B cell (primary cell): ENCODE data around the gene HS3ST5. TPM values are rescaled to one million over a fixed set of nuclear protein-coding genes. Genes with fewer than 3 reads are reported as not detected.

ENCODE experiments used
- ATAC-seq: fragments of 200-7000 bp; cut with Tn5 transposase; one replicate; pipeline ENCODE4 v1.10.0; 2021; ENCODE audit warnings: low read depth, mild to moderate bottlenecking, moderate number of reproducible peaks, moderate library complexity
- CTCF ChIA-PET: fragments of 350-600 bp; sonication (Branson Sonifier 250); formaldehyde crosslinking; loops from one replicate; lab custom pipeline; 2021; ENCODE audit warnings: antibody characterized with exemption, inconsistent platforms; lab: Charles Lee
- POLR2A ChIA-PET: fragments of 350-600 bp; sonication (Branson Sonifier 250); formaldehyde crosslinking; loops from one replicate; lab custom pipeline; 2021; ENCODE audit warnings: antibody characterized with exemption; lab: Charles Lee
- DNase-seq: peaks from one replicate; pipeline ENCODE4 v3.0.0; 2013
- H2AFZ ChIP-seq: 2 replicates; pipeline ENCODE4 v1.6.1; 2012; ENCODE audit warnings: mild to moderate bottlenecking, low read depth, low read length; ENCODE audit not compliant: insufficient read depth, poor library complexity, severe bottlenecking
- H3K27ac ChIP-seq, 2 donors: 1 replicate in 1 of 2; 2 replicates in 1 of 2; pipeline ENCODE4 v1.5.1; 2012 to 2013; ENCODE audit warnings: low read length in 2 of 2, mild to moderate bottlenecking in 2 of 2, moderate library complexity in 1 of 2
- H3K27me3 ChIP-seq, 4 experiments: fragments of 200-600 bp in 1 of 4; sonication (generic) in 1 of 4; replicated peaks in 1 of 4; 1 replicate in 2 of 4; 2 replicates in 2 of 4; pipeline versions ENCODE4 v1.6.1 to v1.7.0; 2013 to 2016; ENCODE audit warnings: low read length in 3 of 4, mild to moderate bottlenecking in 2 of 4, mixed read lengths in 1 of 4, moderate library complexity in 1 of 4; ENCODE audit not compliant: insufficient read depth in 4 of 4, control insufficient read depth in 3 of 4; ENCODE audit errors: control extremely low read depth in 1 of 4
- H3K36me3 ChIP-seq, 2 experiments: replicated peaks in 1 of 2; 1 replicate in 1 of 2; 2 replicates in 1 of 2; pipeline versions ENCODE4 v1.6.1 to v1.7.1; 2013; ENCODE audit warnings: low read length in 1 of 2; ENCODE audit not compliant: insufficient read depth in 2 of 2, control insufficient read depth in 1 of 2; ENCODE audit errors: control extremely low read depth in 1 of 2, extremely low read depth in 1 of 2
- H3K4me1 ChIP-seq, 2 donors: fragments of 200-600 bp in 1 of 2; sonication (generic) in 1 of 2; 1 replicate in 1 of 2; 2 replicates in 1 of 2; pipeline versions ENCODE4 v1.5.1 to v1.6.1; 2013 to 2017; ENCODE audit warnings: low read length in 2 of 2; ENCODE audit not compliant: control insufficient read depth in 2 of 2, insufficient read depth in 2 of 2
- H3K4me2 ChIP-seq: replicated peaks from 2 replicates; pipeline ENCODE3; 2012; ENCODE audit warnings: mild to moderate bottlenecking, low read depth, low read length; ENCODE audit not compliant: poor library complexity, severe bottlenecking
- H3K4me3 ChIP-seq, 5 experiments: fragments of 200-600 bp in 1 of 5; sonication (generic) in 1 of 5; 1 replicate in 3 of 5; 2 replicates in 2 of 5; pipeline versions ENCODE4 v1.5.1 to v1.7.0; 2011 to 2016; ENCODE audit warnings: low read length in 4 of 5, mild to moderate bottlenecking in 4 of 5, low read depth in 2 of 5, control low read depth in 1 of 5, moderate library complexity in 1 of 5; ENCODE audit not compliant: insufficient read depth in 1 of 5; ENCODE audit errors: control extremely low read depth in 1 of 5, extremely low read depth in 1 of 5
- H3K79me2 ChIP-seq: fragments of 200-600 bp; sonication (generic); one replicate; pipeline ENCODE4 v1.6.0; 2016; ENCODE audit warnings: low read length; ENCODE audit not compliant: control insufficient read depth, insufficient read depth
- H3K9ac ChIP-seq: fragments of 200-600 bp; sonication (generic); 2 replicates; pipeline ENCODE4 v1.6.1; 2017; ENCODE audit warnings: mild to moderate bottlenecking, low read length, moderate library complexity
- H3K9me3 ChIP-seq, 3 donors: one replicate each; pipeline versions ENCODE4 v1.6.1 to v1.7.1; 2013; ENCODE audit warnings: low read length in 2 of 3; ENCODE audit not compliant: control insufficient read depth in 2 of 3, insufficient read depth in 1 of 3; ENCODE audit errors: control extremely low read depth in 1 of 3
- H4K20me1 ChIP-seq: 2 replicates; pipeline ENCODE4 v1.6.0; 2012; ENCODE audit warnings: mild to moderate bottlenecking, low read length; ENCODE audit not compliant: insufficient read depth, control insufficient read depth, poor library complexity, severe bottlenecking
- H3K27ac Mint-ChIP-seq: one replicate; pipeline ENCODE4 v1.8.0; 2021; ENCODE audit warnings: mixed read lengths
- H3K27me3 Mint-ChIP-seq: one replicate; pipeline ENCODE4 v1.8.0; 2021; ENCODE audit warnings: mixed read lengths
- H3K4me1 Mint-ChIP-seq: one replicate; pipeline ENCODE4 v1.8.0; 2021; ENCODE audit warnings: mixed read lengths
- H3K4me3 Mint-ChIP-seq: one replicate; pipeline ENCODE4 v1.8.0; 2021; ENCODE audit warnings: mixed read lengths
- H3K9me3 Mint-ChIP-seq: one replicate; pipeline ENCODE4 v1.8.0; 2022; ENCODE audit warnings: mixed read lengths; ENCODE audit not compliant: insufficient read depth
- EZH2 ChIP-seq: IDR thresholded peaks from 2 replicates; pipeline ENCODE4 v1.6.1; 2012; ENCODE audit warnings: borderline replicate concordance, low read depth, mild to moderate bottlenecking, moderate library complexity, low read length; ENCODE audit not compliant: insufficient read depth, poor library complexity, severe bottlenecking
- WGBS: methylation state at CpG from one replicate; pipeline ENCODE4 v1.1.5; 2013; ENCODE audit warnings: missing lambda C conversion rate; ENCODE audit not compliant: insufficient coverage; 5-methylcytosine and 5-hydroxymethylcytosine counted together
- intact Hi-C: fragments of 100-400 bp; cut with micrococcal nuclease; formaldehyde crosslinking; loops from one replicate; pipeline ENCODE4 v1.10.0; 2022
- polyA plus RNA-seq: library from polyadenylated mRNA; depleted of rRNA; stranded (reverse); fragments of >200 nt; gene quantifications from 2 replicates; pipeline ENCODE4 v1.2.3, GENCODE V29; 2012
- total RNA-seq, 2 donors: library from RNA; stranded (reverse); fragments of 120-200 nt in 1 of 2; gene quantifications; 1 replicate in 1 of 2; 2 replicates in 1 of 2; pipeline versions ENCODE4 v1.2.3 to v1.2.4, GENCODE V29; 2013 to 2022
- TF ChIP-seq, protein P1 (sequence below): fragments of 200-600 bp; IDR thresholded peaks from one replicate; pipeline ENCODE4 v1.8.0; 2022; ENCODE audit warnings: antibody characterized with exemption, mild to moderate bottlenecking

Gene HS3ST5
- total and polyA plus RNA-seq, 2 donors (not counting 1 experiment from before 2014, with no cell fraction given) = not detected

DNA sequence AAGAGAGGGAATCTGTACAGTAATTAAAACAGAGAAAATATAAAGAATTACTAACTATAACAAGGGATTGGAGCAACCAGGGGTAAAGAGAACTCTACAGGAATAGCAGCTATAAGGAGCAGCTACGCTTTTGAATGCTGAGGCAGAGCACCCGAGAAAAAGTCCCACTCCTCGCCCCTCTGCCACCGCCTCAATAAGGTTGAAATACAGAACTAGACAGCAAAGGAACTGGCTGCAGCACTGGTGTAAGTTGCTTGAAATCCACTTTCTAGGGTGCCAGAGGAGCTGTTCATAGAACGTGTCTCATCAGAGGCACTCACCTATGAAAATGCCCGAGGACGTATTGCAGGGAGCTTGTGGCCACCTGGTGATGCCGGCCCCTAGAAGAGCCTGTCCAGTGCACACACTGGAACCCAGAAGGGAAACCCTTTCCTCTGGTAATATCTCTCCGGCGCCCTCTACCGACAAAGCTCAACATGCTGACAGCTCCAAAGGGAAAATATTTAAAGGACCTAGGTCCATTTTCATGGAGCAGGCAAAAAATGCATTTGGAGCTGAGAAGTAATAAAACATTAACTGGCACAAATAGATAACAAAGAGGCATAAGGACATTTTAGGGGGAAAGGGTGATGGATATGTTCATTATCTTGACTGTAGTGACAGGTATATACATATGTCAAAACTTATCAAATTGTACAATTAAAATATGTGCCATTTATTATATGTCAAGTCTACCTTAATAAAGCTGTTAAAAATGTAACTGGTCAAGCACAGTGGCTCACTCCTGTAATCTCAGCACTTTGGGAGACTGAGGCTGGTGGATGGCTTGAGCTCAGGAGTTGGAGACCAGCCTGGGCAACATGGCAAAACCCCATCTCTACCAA, 234.5 kb downstream of the HS3ST5 start:
- intact Hi-C loops = no loop called here
- H3K79me2 ChIP-seq = no peaks in the 10 kb centered on the region
- H3K4me3 ChIP-seq = no peak overlapping the region
- H3K4me3 Mint-ChIP-seq = no peak overlapping the region
- CTCF ChIA-PET = interaction anchor here (0.8 to 2.5 kb wide), 4 partner anchors 8 to 16 kb away, joined by 3 to 9 read pairs (median 4); no protein-coding TSS in a partner anchor
- ATAC-seq = no peak
- H3K9me3 Mint-ChIP-seq = no peaks in the 10 kb centered on the region
- H3K27me3 Mint-ChIP-seq = peaks cover 21% of the 10 kb centered on the region
- H3K4me1 Mint-ChIP-seq = no peaks in the 10 kb centered on the region
- TF ChIP-seq EZH2 = no peak
- TF ChIP-seq, protein P1, sequence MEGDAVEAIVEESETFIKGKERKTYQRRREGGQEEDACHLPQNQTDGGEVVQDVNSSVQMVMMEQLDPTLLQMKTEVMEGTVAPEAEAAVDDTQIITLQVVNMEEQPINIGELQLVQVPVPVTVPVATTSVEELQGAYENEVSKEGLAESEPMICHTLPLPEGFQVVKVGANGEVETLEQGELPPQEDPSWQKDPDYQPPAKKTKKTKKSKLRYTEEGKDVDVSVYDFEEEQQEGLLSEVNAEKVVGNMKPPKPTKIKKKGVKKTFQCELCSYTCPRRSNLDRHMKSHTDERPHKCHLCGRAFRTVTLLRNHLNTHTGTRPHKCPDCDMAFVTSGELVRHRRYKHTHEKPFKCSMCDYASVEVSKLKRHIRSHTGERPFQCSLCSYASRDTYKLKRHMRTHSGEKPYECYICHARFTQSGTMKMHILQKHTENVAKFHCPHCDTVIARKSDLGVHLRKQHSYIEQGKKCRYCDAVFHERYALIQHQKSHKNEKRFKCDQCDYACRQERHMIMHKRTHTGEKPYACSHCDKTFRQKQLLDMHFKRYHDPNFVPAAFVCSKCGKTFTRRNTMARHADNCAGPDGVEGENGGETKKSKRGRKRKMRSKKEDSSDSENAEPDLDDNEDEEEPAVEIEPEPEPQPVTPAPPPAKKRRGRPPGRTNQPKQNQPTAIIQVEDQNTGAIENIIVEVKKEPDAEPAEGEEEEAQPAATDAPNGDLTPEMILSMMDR = no peak
- no peak overlapping the region for H3K27ac ChIP-seq
- DNase-seq = peak; percentile 3
- peaks cover 0 to 12% (median 0%) of the 10 kb centered on the region in 4 experiments for H3K27me3 ChIP-seq
- WGBS = 71% methylated on average over 8 of the region's 11 CpGs
- no peak overlapping the region for H3K27ac Mint-ChIP-seq
- no peak overlapping the region for H3K9ac ChIP-seq
- POLR2A ChIA-PET = no interaction called here
- no peak overlapping the region for H3K4me2 ChIP-seq
- H4K20me1 ChIP-seq = no peaks in the 10 kb centered on the region
- no peaks in the 10 kb centered on the region for H3K9me3 ChIP-seq
- no peaks in the 10 kb centered on the region for H3K4me1 ChIP-seq
- H3K36me3 ChIP-seq = no peaks in the 10 kb centered on the region
- no peak overlapping the region for H2AFZ ChIP-seq

DNA sequence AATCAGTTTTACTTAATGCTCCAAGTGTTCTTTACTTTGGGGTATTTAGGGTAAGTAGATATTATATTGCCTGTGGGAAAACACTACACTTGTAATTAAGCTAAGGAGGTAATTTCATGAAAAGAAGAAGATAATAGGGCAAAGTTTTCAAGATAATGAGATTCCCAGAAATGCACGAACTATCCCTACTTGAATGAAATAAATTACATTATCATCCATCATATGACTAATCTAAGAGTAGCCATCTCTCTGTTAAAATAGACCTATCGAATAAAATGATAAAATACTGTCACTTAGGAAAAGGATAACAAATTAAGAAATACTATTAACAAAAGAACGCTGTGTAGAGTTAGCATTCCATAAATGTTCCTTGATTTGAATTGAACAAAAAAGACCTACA, 236.8 kb downstream of the HS3ST5 start:
- Histone ChIP-seq H3K79me2 (no peaks in the 10 kb centered on the region), H3K4me1 (no peaks in the 10 kb centered on the region), H3K4me3 (no peak overlapping the region), H4K20me1 (no peaks in the 10 kb centered on the region), H3K9ac (no peak overlapping the region), H3K36me3 (no peaks in the 10 kb centered on the region), H3K27me3 (peaks cover 0 to 5% (median 0%) of the 10 kb centered on the region in 4 experiments), H2AFZ (no peak overlapping the region), H3K4me2 (no peak overlapping the region), H3K9me3 (no peaks in the 10 kb centered on the region), H3K27ac (no peak overlapping the region)
- peaks cover 14% of the 10 kb centered on the region for H3K27me3 Mint-ChIP-seq
- WGBS = no CpG with 5 or more reads among the region's 3 CpGs
- H3K27ac Mint-ChIP-seq = no peak overlapping the region
- ChIA-PET CTCF (no interaction called here), POLR2A (no interaction called here)
- H3K4me1 Mint-ChIP-seq = no peaks in the 10 kb centered on the region
- intact Hi-C loops = no loop called here
- no peak for DNase-seq
- no peaks in the 10 kb centered on the region for H3K9me3 Mint-ChIP-seq
- ATAC-seq = no peak
- no peak overlapping the region for H3K4me3 Mint-ChIP-seq
- TF ChIP-seq, protein P1 = no peak
- TF ChIP-seq EZH2 = no peak
